RWPE2 (cell line): ENCODE results near the gene DSG1.

Source experiments
- ATAC-seq: fragments of 200-7000 bp; cut with Tn5 transposase; 3 replicates; pipeline ENCODE4 v1.9.1; 2021; ENCODE audit warnings: low read depth
- DNase-seq: peaks from one replicate; pipeline ENCODE4 v3.0.0-alpha.2; 2020; ENCODE audit warnings: low spot score
- H3K27ac ChIP-seq: fragments of 450-650 bp; 2 replicates; pipeline ENCODE4 v1.5.1; 2017; ENCODE audit warnings: mild to moderate bottlenecking; ENCODE audit not compliant: poor library complexity, severe bottlenecking
- H3K27me3 ChIP-seq: fragments of 250-450 bp; sonication (Bioruptor Pico); 2 replicates; pipeline ENCODE4 v1.5.1; 2021; ENCODE audit warnings: mild to moderate bottlenecking, moderate library complexity; ENCODE audit not compliant: insufficient read depth, poor library complexity, severe bottlenecking
- H3K36me3 ChIP-seq: fragments of 250-450 bp; sonication (Bioruptor Pico); 2 replicates; pipeline ENCODE4 v1.5.1; 2020; ENCODE audit warnings: low read depth, mild to moderate bottlenecking, moderate library complexity
- H3K4me1 ChIP-seq: fragments of 250-450 bp; sonication (Bioruptor Pico); 2 replicates; pipeline ENCODE4 v1.5.1; 2021; ENCODE audit warnings: mild to moderate bottlenecking, moderate library complexity; ENCODE audit not compliant: insufficient read depth, poor library complexity, severe bottlenecking
- H3K4me3 ChIP-seq: fragments of 250-450 bp; sonication (Bioruptor Pico); 2 replicates; pipeline ENCODE4 v1.5.1; 2021; ENCODE audit warnings: mild to moderate bottlenecking, moderate library complexity; ENCODE audit not compliant: severe bottlenecking
- H3K9me3 ChIP-seq: fragments of 250-450 bp; sonication (Bioruptor Pico); 2 replicates; pipeline ENCODE4 v1.5.1; 2021; ENCODE audit warnings: mild to moderate bottlenecking, moderate library complexity; ENCODE audit not compliant: severe bottlenecking
- TF ChIP-seq, protein P1 (sequence below): fragments of 450-650 bp; IDR thresholded peaks from one replicate; pipeline ENCODE4 v1.5.1; 2017; ENCODE audit warnings: mild to moderate bottlenecking, moderate library complexity; ENCODE audit not compliant: poor library complexity, severe bottlenecking

The DSG1 gene

DNA sequence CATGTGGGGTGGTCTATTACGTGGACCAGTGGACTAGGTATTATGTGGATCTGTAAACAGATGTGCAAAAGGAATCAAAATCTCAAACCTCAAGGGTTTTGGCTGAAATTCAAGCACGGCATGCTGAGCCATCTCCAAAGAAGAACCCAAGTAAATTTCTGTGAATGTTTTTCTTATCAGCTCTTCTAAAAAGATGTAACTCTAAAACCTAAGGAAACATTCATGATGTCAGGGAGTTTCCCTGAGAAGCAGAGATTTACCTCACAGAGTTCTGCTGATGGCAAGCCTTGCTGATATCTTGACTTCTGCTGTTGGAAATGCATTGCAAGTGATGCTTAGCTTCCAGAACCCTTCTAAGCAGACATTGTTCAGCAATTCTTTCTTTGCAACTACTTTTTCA is 80.2 kb downstream of the DSG1 start:
- no peaks in the 10 kb centered on the region for H3K36me3 ChIP-seq
- DNase-seq (no peak), ATAC-seq (no peak)
- H3K27me3 ChIP-seq, result no peaks in the 10 kb centered on the region
- H3K4me3 ChIP-seq, result no peak overlapping the region
- TF ChIP-seq, protein P1, sequence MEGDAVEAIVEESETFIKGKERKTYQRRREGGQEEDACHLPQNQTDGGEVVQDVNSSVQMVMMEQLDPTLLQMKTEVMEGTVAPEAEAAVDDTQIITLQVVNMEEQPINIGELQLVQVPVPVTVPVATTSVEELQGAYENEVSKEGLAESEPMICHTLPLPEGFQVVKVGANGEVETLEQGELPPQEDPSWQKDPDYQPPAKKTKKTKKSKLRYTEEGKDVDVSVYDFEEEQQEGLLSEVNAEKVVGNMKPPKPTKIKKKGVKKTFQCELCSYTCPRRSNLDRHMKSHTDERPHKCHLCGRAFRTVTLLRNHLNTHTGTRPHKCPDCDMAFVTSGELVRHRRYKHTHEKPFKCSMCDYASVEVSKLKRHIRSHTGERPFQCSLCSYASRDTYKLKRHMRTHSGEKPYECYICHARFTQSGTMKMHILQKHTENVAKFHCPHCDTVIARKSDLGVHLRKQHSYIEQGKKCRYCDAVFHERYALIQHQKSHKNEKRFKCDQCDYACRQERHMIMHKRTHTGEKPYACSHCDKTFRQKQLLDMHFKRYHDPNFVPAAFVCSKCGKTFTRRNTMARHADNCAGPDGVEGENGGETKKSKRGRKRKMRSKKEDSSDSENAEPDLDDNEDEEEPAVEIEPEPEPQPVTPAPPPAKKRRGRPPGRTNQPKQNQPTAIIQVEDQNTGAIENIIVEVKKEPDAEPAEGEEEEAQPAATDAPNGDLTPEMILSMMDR, result no peak
- no peak overlapping the region for H3K27ac ChIP-seq
- H3K4me1 ChIP-seq, result peaks cover 4% of the 10 kb centered on the region
- no peaks in the 10 kb centered on the region for H3K9me3 ChIP-seq

DNA sequence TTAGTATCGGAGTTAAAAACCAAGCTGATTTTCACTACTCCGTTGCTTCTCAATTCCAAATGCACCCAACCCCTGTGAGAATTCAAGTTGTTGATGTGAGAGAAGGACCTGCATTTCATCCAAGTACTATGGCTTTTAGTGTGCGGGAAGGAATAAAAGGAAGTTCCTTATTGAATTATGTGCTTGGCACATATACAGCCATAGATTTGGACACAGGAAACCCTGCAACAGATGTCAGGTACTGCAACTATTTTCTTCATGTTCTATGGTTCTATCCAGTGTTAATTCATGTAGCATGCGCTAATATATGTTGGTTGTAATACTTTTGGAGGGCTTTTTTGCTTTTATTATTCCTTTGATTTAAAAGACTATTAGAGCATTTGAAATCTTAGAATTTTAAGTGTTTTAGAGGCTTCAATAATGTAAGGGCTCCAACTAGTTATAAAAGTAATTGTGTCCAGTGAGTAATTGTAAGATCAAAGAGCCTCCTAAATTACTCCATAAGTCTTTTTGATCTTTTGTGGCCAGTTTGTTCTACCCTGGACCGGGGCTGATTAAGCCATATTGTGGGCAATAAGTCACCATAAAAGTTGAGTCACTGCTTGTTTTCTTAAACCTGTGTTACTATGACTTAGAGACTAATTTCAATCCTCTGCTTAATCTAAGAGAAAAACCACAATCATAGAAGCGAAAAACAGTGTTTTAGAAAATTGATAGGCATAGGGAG is 81.5 kb downstream of the DSG1 start:
- H3K27ac ChIP-seq, result no peak overlapping the region
- H3K27me3 ChIP-seq, result no peaks in the 10 kb centered on the region
- no peak overlapping the region for H3K4me3 ChIP-seq
- H3K36me3 ChIP-seq, result no peaks in the 10 kb centered on the region
- peaks cover 4% of the 10 kb centered on the region for H3K4me1 ChIP-seq
- TF ChIP-seq, protein P1, result no peak
- ATAC-seq, result peak; percentile 75; the same call in 2 of the 3 replicates
- no peak for DNase-seq
- no peaks in the 10 kb centered on the region for H3K9me3 ChIP-seq

- ATAC-seq (no peak), DNase-seq (no peak)
- no peaks in the 10 kb centered on the region for H3K27me3 ChIP-seq
- no peaks in the 10 kb centered on the region for H3K36me3 ChIP-seq
- peaks cover 4% of the 10 kb centered on the region for H3K4me1 ChIP-seq
- no peak overlapping the region for H3K4me3 ChIP-seq
- no peaks in the 10 kb centered on the region for H3K9me3 ChIP-seq
- no peak overlapping the region for H3K27ac ChIP-seq
- TF ChIP-seq, protein P1, result no peak
These were observed 83.4 kb downstream of the DSG1 start for GRCh38 chr18:31401156-31402025.

GRCh38 chr18:31402026-31402373 is 84.0 kb downstream of the DSG1 start:
- DNase-seq (no peak), ATAC-seq (peak; percentile 55; the same call in 2 of the 3 replicates)
- no peak overlapping the region for H3K27ac ChIP-seq
- TF ChIP-seq, protein P1, result no peak
- H3K36me3 ChIP-seq, result no peaks in the 10 kb centered on the region
- H3K4me3 ChIP-seq, result no peak overlapping the region
- H3K9me3 ChIP-seq, result no peaks in the 10 kb centered on the region
- no peaks in the 10 kb centered on the region for H3K27me3 ChIP-seq
- H3K4me1 ChIP-seq, result peaks cover 4% of the 10 kb centered on the region
